Neural cell (in vitro differentiated cells): ENCODE data around the gene TMEM40. TPM values are rescaled to one million over a fixed set of nuclear protein-coding genes. Genes with fewer than 3 reads are reported as not detected.

ENCODE experiments used
- H2AFZ ChIP-seq: fragments of 200-600, 300-800 bp; sonication (generic), shearing (Covaris generic); 2 replicates; pipeline ENCODE4 v1.6.0; 2014; ENCODE audit warnings: low read depth, mild to moderate bottlenecking, antibody characterized with exemption, low read length, moderate library complexity
- H3F3A ChIP-seq: fragments of 200-600 bp; shearing (Covaris generic); 2 replicates; pipeline ENCODE4 v1.6.1; 2016; ENCODE audit warnings: mild to moderate bottlenecking, moderate library complexity, mixed read lengths, antibody characterized with exemption, low read length; ENCODE audit not compliant: insufficient read depth, poor library complexity, severe bottlenecking
- H3K27ac ChIP-seq: fragments of 200-600, 300-800 bp; sonication (generic), shearing (Covaris generic); 2 replicates; pipeline ENCODE4 v1.5.1; 2014; ENCODE audit warnings: mild to moderate bottlenecking, low read length, moderate library complexity
- H3K27me3 ChIP-seq: fragments of 300-800, 200-600 bp; sonication (generic), shearing (Covaris generic); 2 replicates; pipeline ENCODE4 v1.6.0; 2014; ENCODE audit warnings: mild to moderate bottlenecking, low read depth, low read length, moderate library complexity; ENCODE audit not compliant: insufficient read depth
- H3K36me3 ChIP-seq: fragments of 300-800, 200-600 bp; sonication (generic), shearing (Covaris generic); 2 replicates; pipeline ENCODE4 v1.5.1; 2014; ENCODE audit warnings: mild to moderate bottlenecking, antibody characterized with exemption, low read length, moderate library complexity; ENCODE audit not compliant: insufficient read depth
- H3K4me2 ChIP-seq: fragments of 300-800, 200-600 bp; sonication (generic), shearing (Covaris generic); 2 replicates; pipeline ENCODE4 v1.6.0; 2014; ENCODE audit warnings: mild to moderate bottlenecking, low read length
- H3K4me3 ChIP-seq: fragments of 300-800, 200-600 bp; sonication (generic), shearing (Covaris generic); 2 replicates; pipeline ENCODE4 v1.5.1; 2014; ENCODE audit warnings: mild to moderate bottlenecking, low read length, moderate library complexity
- H3K79me2 ChIP-seq: fragments of 200-600 bp; shearing (Covaris generic); replicated peaks from 2 replicates; pipeline ENCODE4 v1.6.0; 2014; ENCODE audit warnings: mild to moderate bottlenecking, low read length, moderate library complexity; ENCODE audit not compliant: insufficient read depth
- H3K9ac ChIP-seq: fragments of 300-800, 200-600 bp; sonication (generic), shearing (Covaris generic); 2 replicates; pipeline ENCODE4 v1.6.1; 2016; ENCODE audit warnings: mild to moderate bottlenecking, low read length, mixed read lengths
- H3K9me2 ChIP-seq: fragments of 200-600 bp; shearing (Covaris generic); 2 replicates; pipeline ENCODE4 v1.6.1; 2016; ENCODE audit warnings: mild to moderate bottlenecking, low read length, mixed read lengths; ENCODE audit not compliant: insufficient read depth
- H3K9me3 ChIP-seq: fragments of 200-600, 300-800 bp; sonication (generic), shearing (Covaris generic); 2 replicates; pipeline ENCODE4 v1.6.1; 2016; ENCODE audit warnings: mild to moderate bottlenecking, mixed run types, low read length, moderate library complexity, mixed read lengths
- H4K20me1 ChIP-seq: fragments of 200-600 bp; shearing (Covaris generic); 2 replicates; pipeline ENCODE4 v1.6.1; 2016; ENCODE audit warnings: mild to moderate bottlenecking, mixed run types; ENCODE audit not compliant: insufficient read depth
- EP300 ChIP-seq: fragments of 450-650 bp; conservative IDR thresholded peaks from 2 replicates; pipeline ENCODE4 v1.6.1; 2014; ENCODE audit warnings: antibody characterized with exemption, mild to moderate bottlenecking, moderate library complexity; ENCODE audit not compliant: poor library complexity, severe bottlenecking
- EZH2 ChIP-seq: fragments of 200-600, 300-800 bp; shearing (Covaris generic), sonication (generic); IDR thresholded peaks from 2 replicates; pipeline ENCODE4 v1.6.1; 2014; ENCODE audit warnings: antibody characterized with exemption, low read length, borderline replicate concordance, mild to moderate bottlenecking; ENCODE audit not compliant: insufficient read depth, poor library complexity, severe bottlenecking
- MXI1 ChIP-seq: fragments of 450-650 bp; conservative IDR thresholded peaks from 2 replicates; pipeline ENCODE4 v1.6.1; 2014; ENCODE audit warnings: antibody characterized with exemption, mild to moderate bottlenecking; ENCODE audit not compliant: poor library complexity, severe bottlenecking
- POLR2AphosphoS5 ChIP-seq: IDR thresholded peaks from 2 replicates; pipeline ENCODE4 v1.6.1; 2012
- RAD21 ChIP-seq: fragments of 450-650 bp; conservative IDR thresholded peaks from 2 replicates; pipeline ENCODE4 v1.6.1; 2014; ENCODE audit warnings: antibody characterized with exemption, mild to moderate bottlenecking, moderate library complexity
- SMC3 ChIP-seq: fragments of 450-650 bp; conservative IDR thresholded peaks from 2 replicates; pipeline ENCODE4 v1.6.1; 2014; ENCODE audit warnings: antibody characterized with exemption, mild to moderate bottlenecking, moderate library complexity; ENCODE audit not compliant: poor library complexity
- TAF1 ChIP-seq: IDR thresholded peaks from 2 replicates; pipeline ENCODE4 v1.6.1; 2012; ENCODE audit warnings: low read depth
- polyA plus RNA-seq: library from polyadenylated mRNA; depleted of rRNA; stranded (reverse); fragments of >200 nt; gene quantifications from 2 replicates; pipeline ENCODE4 v1.2.3, GENCODE V29; 2014
- TF ChIP-seq, protein P1 (sequence below): IDR thresholded peaks from 2 replicates; pipeline ENCODE4 v1.6.1; 2012; ENCODE audit warnings: borderline replicate concordance
- TF ChIP-seq, protein P2 (sequence below): fragments of 450-650 bp; IDR thresholded peaks from 2 replicates; pipeline ENCODE4 v1.5.1; 2014; ENCODE audit warnings: antibody characterized with exemption, mild to moderate bottlenecking, moderate library complexity; ENCODE audit not compliant: poor library complexity, severe bottlenecking

Gene TMEM40
- polyA plus RNA-seq, 1 donor from 2014 or later = not detected

DNA sequence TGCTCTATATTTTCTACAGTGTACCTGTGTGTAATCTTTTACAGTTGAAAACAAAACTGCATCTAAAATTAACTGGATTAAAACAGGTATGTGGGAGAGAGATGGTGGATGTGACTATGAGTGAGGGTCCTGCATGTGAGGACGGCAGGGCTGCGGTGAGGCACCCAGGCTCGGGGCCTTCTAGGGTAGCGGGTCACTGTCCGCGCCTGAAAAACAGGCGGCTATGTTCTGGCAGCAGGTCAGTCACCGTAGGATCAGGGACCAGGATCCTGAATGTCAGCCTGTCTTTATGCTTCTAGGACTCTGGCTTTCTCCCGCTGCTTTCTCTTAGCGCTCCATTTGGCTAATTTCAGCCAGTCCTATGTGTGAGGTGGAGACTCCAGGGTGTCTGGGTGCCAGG, 12.6 kb downstream of the TMEM40 start:
- no peaks in the 10 kb centered on the region for H4K20me1 ChIP-seq
- no peak overlapping the region for H3K4me3 ChIP-seq
- no peak overlapping the region for H3K9ac ChIP-seq
- H3K4me2 ChIP-seq = no peak overlapping the region
- no peak overlapping the region for H2AFZ ChIP-seq
- H3K27me3 ChIP-seq = no peaks in the 10 kb centered on the region
- no peaks in the 10 kb centered on the region for H3K36me3 ChIP-seq
- H3K79me2 ChIP-seq = no peaks in the 10 kb centered on the region
- H3F3A ChIP-seq = no peaks in the 10 kb centered on the region
- H3K27ac ChIP-seq = no peak overlapping the region
- H3K9me2 ChIP-seq = no peaks in the 10 kb centered on the region
- no peak for TF ChIP-seq EZH2
- no peak for TF ChIP-seq TAF1
- TF ChIP-seq, protein P1, sequence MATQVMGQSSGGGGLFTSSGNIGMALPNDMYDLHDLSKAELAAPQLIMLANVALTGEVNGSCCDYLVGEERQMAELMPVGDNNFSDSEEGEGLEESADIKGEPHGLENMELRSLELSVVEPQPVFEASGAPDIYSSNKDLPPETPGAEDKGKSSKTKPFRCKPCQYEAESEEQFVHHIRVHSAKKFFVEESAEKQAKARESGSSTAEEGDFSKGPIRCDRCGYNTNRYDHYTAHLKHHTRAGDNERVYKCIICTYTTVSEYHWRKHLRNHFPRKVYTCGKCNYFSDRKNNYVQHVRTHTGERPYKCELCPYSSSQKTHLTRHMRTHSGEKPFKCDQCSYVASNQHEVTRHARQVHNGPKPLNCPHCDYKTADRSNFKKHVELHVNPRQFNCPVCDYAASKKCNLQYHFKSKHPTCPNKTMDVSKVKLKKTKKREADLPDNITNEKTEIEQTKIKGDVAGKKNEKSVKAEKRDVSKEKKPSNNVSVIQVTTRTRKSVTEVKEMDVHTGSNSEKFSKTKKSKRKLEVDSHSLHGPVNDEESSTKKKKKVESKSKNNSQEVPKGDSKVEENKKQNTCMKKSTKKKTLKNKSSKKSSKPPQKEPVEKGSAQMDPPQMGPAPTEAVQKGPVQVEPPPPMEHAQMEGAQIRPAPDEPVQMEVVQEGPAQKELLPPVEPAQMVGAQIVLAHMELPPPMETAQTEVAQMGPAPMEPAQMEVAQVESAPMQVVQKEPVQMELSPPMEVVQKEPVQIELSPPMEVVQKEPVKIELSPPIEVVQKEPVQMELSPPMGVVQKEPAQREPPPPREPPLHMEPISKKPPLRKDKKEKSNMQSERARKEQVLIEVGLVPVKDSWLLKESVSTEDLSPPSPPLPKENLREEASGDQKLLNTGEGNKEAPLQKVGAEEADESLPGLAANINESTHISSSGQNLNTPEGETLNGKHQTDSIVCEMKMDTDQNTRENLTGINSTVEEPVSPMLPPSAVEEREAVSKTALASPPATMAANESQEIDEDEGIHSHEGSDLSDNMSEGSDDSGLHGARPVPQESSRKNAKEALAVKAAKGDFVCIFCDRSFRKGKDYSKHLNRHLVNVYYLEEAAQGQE = no peak
- TF ChIP-seq EP300 = no peak
- TF ChIP-seq, protein P2, sequence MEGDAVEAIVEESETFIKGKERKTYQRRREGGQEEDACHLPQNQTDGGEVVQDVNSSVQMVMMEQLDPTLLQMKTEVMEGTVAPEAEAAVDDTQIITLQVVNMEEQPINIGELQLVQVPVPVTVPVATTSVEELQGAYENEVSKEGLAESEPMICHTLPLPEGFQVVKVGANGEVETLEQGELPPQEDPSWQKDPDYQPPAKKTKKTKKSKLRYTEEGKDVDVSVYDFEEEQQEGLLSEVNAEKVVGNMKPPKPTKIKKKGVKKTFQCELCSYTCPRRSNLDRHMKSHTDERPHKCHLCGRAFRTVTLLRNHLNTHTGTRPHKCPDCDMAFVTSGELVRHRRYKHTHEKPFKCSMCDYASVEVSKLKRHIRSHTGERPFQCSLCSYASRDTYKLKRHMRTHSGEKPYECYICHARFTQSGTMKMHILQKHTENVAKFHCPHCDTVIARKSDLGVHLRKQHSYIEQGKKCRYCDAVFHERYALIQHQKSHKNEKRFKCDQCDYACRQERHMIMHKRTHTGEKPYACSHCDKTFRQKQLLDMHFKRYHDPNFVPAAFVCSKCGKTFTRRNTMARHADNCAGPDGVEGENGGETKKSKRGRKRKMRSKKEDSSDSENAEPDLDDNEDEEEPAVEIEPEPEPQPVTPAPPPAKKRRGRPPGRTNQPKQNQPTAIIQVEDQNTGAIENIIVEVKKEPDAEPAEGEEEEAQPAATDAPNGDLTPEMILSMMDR = no peak
- TF ChIP-seq MXI1 = no peak
- no peak for TF ChIP-seq SMC3
- no peak for TF ChIP-seq RAD21
- no peak for TF ChIP-seq POLR2AphosphoS5
- H3K9me3 ChIP-seq = no peaks in the 10 kb centered on the region

DNA sequence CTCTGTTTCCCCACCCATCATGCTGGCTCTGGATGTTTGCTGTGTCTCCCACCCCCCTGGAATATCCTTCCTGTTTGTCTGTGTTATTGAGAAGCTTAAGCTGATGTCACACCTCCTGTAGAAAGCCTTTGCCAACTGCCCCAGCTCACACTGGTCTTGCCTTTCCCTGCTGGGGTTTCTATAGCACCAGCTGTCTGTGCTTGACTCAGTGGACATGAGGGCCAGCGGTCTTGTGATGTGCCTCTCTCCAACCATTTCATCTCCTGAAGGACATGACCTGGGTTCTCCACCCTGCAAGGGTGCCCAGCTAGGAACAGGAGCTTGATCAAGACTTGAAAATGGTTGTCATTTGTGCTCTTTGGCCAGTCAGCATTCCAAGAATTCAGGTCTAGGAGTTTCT, 14.7 kb downstream of the TMEM40 start:
- TF ChIP-seq MXI1 (no peak), POLR2AphosphoS5 (no peak)
- TF ChIP-seq, protein P2 = no peak
- TF ChIP-seq, protein P1 = no peak
- Histone ChIP-seq H3F3A (no peaks in the 10 kb centered on the region), H3K79me2 (no peaks in the 10 kb centered on the region), H2AFZ (no peak overlapping the region), H3K9ac (no peak overlapping the region), H3K9me2 (no peaks in the 10 kb centered on the region), H3K36me3 (no peaks in the 10 kb centered on the region), H3K27me3 (no peaks in the 10 kb centered on the region), H3K4me3 (no peak overlapping the region), H3K4me2 (no peak overlapping the region), H4K20me1 (no peaks in the 10 kb centered on the region), H3K27ac (no peak overlapping the region), H3K9me3 (no peaks in the 10 kb centered on the region)
